Thyroid gland (tissue), 4 donors: ENCODE data around the gene PNKP.

ENCODE experiments used
- POLR2A ChIP-seq, 2 donors: fragments of 450-650 bp; IDR thresholded peaks; one replicate each; pipeline ENCODE4 v1.6.1; 2017; ENCODE audit warnings: antibody characterized with exemption in 2 of 2, mild to moderate bottlenecking in 2 of 2, moderate library complexity in 1 of 2
- TF ChIP-seq, protein P1 (sequence below), 6 experiments: fragments of 200-600 bp in 3 of 6; fragments of 450-650 bp in 3 of 6; sonication (generic) in 3 of 6; IDR thresholded peaks; one replicate each; pipeline ENCODE4 v1.5.1; 2016 to 2019; ENCODE audit warnings: antibody characterized with exemption in 6 of 6, mild to moderate bottlenecking in 2 of 6, inconsistent platforms in 1 of 6, moderate library complexity in 1 of 6

GRCh38 chr19:49855277-49855675 lies 12.1 kb downstream of the PNKP start:
- no peak for TF ChIP-seq POLR2A (IDR thresholded peaks at IDR 0.05)
- TF ChIP-seq, protein P1, sequence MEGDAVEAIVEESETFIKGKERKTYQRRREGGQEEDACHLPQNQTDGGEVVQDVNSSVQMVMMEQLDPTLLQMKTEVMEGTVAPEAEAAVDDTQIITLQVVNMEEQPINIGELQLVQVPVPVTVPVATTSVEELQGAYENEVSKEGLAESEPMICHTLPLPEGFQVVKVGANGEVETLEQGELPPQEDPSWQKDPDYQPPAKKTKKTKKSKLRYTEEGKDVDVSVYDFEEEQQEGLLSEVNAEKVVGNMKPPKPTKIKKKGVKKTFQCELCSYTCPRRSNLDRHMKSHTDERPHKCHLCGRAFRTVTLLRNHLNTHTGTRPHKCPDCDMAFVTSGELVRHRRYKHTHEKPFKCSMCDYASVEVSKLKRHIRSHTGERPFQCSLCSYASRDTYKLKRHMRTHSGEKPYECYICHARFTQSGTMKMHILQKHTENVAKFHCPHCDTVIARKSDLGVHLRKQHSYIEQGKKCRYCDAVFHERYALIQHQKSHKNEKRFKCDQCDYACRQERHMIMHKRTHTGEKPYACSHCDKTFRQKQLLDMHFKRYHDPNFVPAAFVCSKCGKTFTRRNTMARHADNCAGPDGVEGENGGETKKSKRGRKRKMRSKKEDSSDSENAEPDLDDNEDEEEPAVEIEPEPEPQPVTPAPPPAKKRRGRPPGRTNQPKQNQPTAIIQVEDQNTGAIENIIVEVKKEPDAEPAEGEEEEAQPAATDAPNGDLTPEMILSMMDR (IDR thresholded peaks at IDR 0.05) = no peak
